Ectodermal cell (in vitro differentiated cells): Measurements from ENCODE around the gene CTTNBP2. TPM values are rescaled to one million over a fixed set of nuclear protein-coding genes. Genes with fewer than 3 reads are reported as not detected.

Source experiments
- H3K27ac ChIP-seq: 2 replicates; pipeline ENCODE4 v1.7.0; 2013; ENCODE audit warnings: mild to moderate bottlenecking, low read depth, low read length; ENCODE audit not compliant: insufficient read depth, poor library complexity, severe bottlenecking
- H3K27me3 ChIP-seq: 2 replicates; pipeline ENCODE4 v1.7.0; 2013; ENCODE audit warnings: mild to moderate bottlenecking, low read length; ENCODE audit not compliant: insufficient read depth, control insufficient read depth, poor library complexity, severe bottlenecking
- H3K36me3 ChIP-seq: one replicate; pipeline ENCODE4 v1.7.0; 2013; ENCODE audit warnings: low read length; ENCODE audit not compliant: control insufficient read depth, insufficient read depth
- H3K4me1 ChIP-seq: one replicate; pipeline ENCODE4 v1.7.0; 2013; ENCODE audit warnings: low read length; ENCODE audit not compliant: control insufficient read depth, insufficient read depth
- H3K4me3 ChIP-seq: 2 replicates; pipeline ENCODE4 v1.7.0; 2013; ENCODE audit warnings: low read depth, low read length, control low read depth; ENCODE audit not compliant: insufficient read depth
- H3K9me3 ChIP-seq: 2 replicates; pipeline ENCODE4 v1.7.0; 2013; ENCODE audit warnings: mild to moderate bottlenecking, low read length, moderate library complexity; ENCODE audit not compliant: control insufficient read depth
- WGBS, 2 experiments: methylation state at CpG; one replicate each; pipeline ENCODE4 v1.1.7; 2013; ENCODE audit warnings: missing lambda C conversion rate in 2 of 2; 5-methylcytosine and 5-hydroxymethylcytosine counted together
- polyA plus RNA-seq, 4 experiments: library from polyadenylated mRNA; stranded (reverse); fragments of 50-300 nt; gene quantifications; one replicate each; pipeline ENCODE4 v1.2.3, GENCODE V29; 2013

Gene CTTNBP2, protein sequence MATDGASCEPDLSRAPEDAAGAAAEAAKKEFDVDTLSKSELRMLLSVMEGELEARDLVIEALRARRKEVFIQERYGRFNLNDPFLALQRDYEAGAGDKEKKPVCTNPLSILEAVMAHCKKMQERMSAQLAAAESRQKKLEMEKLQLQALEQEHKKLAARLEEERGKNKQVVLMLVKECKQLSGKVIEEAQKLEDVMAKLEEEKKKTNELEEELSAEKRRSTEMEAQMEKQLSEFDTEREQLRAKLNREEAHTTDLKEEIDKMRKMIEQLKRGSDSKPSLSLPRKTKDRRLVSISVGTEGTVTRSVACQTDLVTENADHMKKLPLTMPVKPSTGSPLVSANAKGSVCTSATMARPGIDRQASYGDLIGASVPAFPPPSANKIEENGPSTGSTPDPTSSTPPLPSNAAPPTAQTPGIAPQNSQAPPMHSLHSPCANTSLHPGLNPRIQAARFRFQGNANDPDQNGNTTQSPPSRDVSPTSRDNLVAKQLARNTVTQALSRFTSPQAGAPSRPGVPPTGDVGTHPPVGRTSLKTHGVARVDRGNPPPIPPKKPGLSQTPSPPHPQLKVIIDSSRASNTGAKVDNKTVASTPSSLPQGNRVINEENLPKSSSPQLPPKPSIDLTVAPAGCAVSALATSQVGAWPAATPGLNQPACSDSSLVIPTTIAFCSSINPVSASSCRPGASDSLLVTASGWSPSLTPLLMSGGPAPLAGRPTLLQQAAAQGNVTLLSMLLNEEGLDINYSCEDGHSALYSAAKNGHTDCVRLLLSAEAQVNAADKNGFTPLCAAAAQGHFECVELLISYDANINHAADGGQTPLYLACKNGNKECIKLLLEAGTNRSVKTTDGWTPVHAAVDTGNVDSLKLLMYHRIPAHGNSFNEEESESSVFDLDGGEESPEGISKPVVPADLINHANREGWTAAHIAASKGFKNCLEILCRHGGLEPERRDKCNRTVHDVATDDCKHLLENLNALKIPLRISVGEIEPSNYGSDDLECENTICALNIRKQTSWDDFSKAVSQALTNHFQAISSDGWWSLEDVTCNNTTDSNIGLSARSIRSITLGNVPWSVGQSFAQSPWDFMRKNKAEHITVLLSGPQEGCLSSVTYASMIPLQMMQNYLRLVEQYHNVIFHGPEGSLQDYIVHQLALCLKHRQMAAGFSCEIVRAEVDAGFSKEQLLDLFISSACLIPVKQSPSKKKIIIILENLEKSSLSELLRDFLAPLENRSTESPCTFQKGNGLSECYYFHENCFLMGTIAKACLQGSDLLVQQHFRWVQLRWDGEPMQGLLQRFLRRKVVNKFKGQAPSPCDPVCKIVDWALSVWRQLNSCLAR (N-terminal part only)
- 16.5 TPM for polyA plus RNA-seq (2013, experiment 1 of 4)
- 26.6 TPM for polyA plus RNA-seq (2013, experiment 2 of 4)
- 16.8 TPM for polyA plus RNA-seq (2013, experiment 3 of 4)
- 15.9 TPM for polyA plus RNA-seq (2013, experiment 4 of 4)

DNA sequence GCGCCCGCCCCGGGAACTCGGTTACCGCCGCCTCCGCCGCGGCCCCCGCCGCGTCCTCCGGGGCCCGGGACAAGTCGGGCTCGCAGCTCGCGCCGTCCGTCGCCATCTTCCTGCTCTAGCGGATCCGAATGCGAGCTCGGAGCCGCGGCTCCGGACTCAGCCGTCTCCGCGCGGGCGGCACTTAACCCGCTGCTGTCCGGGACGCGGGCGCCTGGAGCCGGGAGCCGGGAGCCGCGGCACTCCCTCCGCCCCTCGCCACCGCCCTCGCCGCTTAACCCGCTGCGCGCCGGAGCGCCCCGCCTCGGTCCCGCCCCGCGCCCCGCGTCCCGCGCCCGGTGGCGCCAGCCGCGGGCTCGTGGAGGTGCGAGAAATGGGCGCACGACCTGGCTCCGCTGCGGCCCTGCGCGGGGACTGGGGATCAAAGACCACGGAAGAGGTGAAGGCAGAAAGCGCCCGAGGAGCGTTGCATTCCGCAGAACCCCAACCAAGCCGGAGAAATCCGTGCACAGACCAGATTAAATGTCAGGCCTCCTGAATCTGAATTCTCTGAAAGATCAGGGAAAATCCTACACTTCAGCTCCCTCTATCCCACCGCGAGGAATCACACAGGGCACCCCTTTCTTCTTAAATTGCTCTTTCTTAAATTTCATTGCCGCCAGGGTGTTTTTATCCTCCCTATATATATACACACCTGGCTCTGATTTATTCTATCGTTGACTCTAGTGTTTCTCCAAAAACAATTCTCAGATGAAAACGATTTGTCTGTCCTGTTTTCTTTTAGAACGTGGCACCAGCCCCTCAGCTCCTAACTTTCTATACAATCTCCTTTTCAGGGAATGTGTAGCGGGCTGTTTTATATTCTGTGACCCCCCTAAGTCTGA, at the start of gene CTTNBP2:
CTTNBP2 (minus strand) TSS at position 132 of the 881 bp plus-strand sequence; CDS start at position 106, 26 bp downstream.
- Histone ChIP-seq H3K27ac (peak within 1 kb of the TSS; percentile 52), H3K4me1 (peaks cover 14% of the 10 kb centered on the region)

DNA sequence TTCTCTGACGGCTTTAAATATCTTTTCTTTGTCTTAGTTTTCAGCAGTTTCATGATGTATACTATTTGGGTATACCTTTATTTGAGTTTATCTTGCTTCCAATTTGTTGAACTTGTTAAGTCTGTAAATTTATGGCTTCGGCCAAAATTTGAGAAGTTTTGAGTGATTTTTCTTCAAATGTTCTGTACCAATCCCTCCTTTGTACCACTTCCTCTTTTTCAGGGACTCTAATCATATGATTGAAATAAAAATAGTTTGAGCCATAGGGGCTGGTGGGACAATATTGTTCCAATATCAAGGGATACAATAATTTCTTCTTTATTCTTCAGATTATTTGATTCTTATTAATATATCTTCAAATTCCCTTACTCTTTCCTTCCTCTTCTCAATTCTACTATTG, 43.1 kb upstream of the CTTNBP2 start:
- Histone ChIP-seq H3K27ac (no peak overlapping the region), H3K4me3 (no peak overlapping the region), H3K9me3 (peaks cover 4% of the 10 kb centered on the region), H3K4me1 (no peaks in the 10 kb centered on the region), H3K27me3 (no peaks in the 10 kb centered on the region), H3K36me3 (no peaks in the 10 kb centered on the region)
- WGBS, 2 experiments: 98 to 100% methylated on average over 2 of the region's 2 CpGs

More for the DNA sequence above, at the start of gene CTTNBP2:
- Histone ChIP-seq H3K36me3 (no peaks in the 10 kb centered on the region), H3K9me3 (no peaks in the 10 kb centered on the region), H3K4me3 (peak within 1 kb of the TSS; percentile 82), H3K27me3 (no peaks in the 10 kb centered on the region)
- WGBS, 2 experiments: 0 to 1% methylated on average over 86 of the region's 87 CpGs

DNA sequence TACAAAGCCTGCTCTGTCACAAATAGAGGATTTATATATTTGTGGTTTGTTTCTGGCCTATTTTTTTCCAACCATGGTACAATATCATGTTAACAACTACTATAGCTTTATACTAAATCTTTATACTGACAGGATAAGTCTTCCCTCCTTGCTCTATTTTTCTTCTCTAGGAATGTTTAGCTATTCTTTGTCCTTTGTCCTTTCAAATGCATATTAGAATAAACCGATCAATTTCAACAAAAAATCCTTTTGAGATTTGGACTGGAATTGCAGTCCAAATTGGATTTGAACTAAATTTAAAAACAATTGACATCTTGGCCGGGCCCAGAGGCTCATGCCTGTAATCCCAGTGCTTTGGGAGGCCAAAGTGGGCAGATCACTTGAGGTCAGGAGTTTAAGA, 39.2 kb upstream of the CTTNBP2 start:
- Histone ChIP-seq H3K36me3 (no peaks in the 10 kb centered on the region), H3K27me3 (no peaks in the 10 kb centered on the region), H3K9me3 (peaks cover 4% of the 10 kb centered on the region), H3K4me3 (no peak overlapping the region), H3K4me1 (no peaks in the 10 kb centered on the region), H3K27ac (no peak overlapping the region)
- WGBS, 2 experiments: 91 to 97% methylated on average over 2 of the region's 2 CpGs

DNA sequence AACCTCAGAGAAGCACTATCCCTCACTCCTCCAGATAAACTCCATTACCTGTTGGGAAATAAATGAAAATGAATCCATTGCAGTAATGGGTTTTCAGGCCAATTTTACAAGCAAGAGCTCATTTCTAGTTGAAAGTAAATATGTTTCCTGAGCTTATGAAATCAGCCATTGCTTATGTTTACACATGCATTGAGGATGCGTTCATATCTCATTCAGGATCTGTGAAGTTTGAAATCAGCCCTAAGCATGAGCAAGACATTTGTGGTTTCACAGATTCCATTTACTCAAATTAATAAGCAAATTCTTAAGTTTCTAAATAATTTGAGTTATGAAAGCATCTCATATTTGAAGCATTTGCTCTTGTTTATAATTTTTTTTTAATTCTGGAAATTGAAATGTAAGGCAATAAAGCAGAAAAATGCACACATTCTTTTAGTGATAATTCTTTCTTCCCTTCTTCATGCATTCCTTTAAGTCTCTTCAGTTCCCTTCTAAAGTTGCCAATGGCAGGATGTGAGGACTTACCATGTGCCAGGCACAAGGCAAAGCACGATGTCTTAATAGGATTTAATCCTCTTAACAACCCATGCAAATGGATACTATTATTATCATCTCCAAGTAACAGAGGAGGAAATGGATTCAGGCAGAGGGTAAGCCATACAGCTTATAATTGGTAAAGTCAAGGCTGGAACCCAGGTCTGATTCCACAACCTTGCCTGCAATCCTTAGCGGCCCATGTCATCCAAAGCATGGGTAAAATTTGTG, 35.0 kb upstream of the CTTNBP2 start:
- H3K4me3 ChIP-seq: no peak overlapping the region
- H3K27ac ChIP-seq: no peak overlapping the region
- H3K9me3 ChIP-seq: no peaks in the 10 kb centered on the region
- 74 to 93% methylated on average over 2 to 3 of the region's 3 CpGs for WGBS, 2 experiments
- no peaks in the 10 kb centered on the region for H3K36me3 ChIP-seq
- H3K4me1 ChIP-seq: peaks cover 3% of the 10 kb centered on the region
- H3K27me3 ChIP-seq: no peaks in the 10 kb centered on the region

DNA sequence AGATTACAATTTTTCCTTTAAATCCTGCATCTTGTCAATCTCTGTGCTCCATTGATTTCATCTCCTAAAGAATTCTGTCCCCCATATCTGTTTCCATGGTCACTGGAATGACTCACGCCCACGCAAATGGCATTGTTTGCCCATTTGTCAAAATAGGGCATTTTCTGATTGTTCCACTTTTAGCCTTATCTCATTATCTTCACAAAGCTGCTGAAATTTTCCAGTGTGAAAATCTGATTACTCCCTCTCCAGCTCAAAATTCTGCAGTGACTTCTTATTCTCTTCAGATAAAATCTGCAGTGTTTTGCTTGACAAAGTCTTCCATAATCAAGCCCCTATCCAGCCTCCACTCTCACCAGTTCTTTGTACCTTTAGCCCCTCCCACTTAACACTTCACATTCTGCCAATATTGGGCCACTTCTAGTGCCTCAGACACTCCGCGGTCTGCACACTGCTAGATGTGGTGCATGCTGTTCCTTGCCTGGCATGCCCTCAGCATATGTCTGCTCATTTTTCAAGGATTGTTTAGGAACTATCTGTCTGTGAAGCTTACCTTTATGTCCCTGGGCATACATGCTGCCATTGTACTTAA, 33.9 kb upstream of the CTTNBP2 start:
- no peaks in the 10 kb centered on the region for H3K36me3 ChIP-seq
- H3K4me1 ChIP-seq: peaks cover 3% of the 10 kb centered on the region
- 78 to 81% methylated on average over 4 of the region's 4 CpGs for WGBS, 2 experiments
- H3K27me3 ChIP-seq: no peaks in the 10 kb centered on the region
- H3K27ac ChIP-seq: no peak overlapping the region
- no peak overlapping the region for H3K4me3 ChIP-seq
- no peaks in the 10 kb centered on the region for H3K9me3 ChIP-seq

DNA sequence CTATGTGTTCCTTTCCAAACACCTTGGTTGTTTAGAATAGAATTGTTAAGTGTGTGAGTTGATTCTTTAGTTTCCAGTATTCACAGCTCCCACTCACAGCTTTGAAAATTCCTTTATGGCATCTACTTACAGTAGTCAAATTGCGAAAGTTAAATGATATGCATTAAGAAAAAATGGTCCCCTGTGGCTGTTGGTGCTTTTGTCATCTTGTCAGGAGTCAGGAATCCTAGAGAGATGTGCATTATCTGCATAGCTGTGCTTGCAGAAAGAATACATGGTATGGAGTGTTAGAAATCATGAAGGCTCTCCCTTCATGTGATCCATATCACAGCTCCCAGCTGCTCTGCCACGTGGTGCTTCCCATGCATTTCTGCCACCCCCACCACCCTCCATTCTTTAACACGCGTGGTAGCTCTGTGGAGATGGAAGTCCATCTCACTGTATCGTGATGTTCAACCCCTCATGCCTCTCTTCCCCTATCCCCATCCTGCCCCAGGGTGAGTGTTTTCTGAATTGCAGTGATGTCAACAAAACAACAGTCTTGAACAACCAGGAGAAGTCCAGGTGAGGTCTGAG, 29.2 kb upstream of the CTTNBP2 start:
- no peak overlapping the region for H3K27ac ChIP-seq
- H3K4me1 ChIP-seq: peaks cover 3% of the 10 kb centered on the region
- no peaks in the 10 kb centered on the region for H3K27me3 ChIP-seq
- H3K4me3 ChIP-seq: no peak overlapping the region
- no peaks in the 10 kb centered on the region for H3K9me3 ChIP-seq
- H3K36me3 ChIP-seq: no peaks in the 10 kb centered on the region
- 84 to 89% methylated on average over 5 of the region's 5 CpGs for WGBS, 2 experiments

DNA sequence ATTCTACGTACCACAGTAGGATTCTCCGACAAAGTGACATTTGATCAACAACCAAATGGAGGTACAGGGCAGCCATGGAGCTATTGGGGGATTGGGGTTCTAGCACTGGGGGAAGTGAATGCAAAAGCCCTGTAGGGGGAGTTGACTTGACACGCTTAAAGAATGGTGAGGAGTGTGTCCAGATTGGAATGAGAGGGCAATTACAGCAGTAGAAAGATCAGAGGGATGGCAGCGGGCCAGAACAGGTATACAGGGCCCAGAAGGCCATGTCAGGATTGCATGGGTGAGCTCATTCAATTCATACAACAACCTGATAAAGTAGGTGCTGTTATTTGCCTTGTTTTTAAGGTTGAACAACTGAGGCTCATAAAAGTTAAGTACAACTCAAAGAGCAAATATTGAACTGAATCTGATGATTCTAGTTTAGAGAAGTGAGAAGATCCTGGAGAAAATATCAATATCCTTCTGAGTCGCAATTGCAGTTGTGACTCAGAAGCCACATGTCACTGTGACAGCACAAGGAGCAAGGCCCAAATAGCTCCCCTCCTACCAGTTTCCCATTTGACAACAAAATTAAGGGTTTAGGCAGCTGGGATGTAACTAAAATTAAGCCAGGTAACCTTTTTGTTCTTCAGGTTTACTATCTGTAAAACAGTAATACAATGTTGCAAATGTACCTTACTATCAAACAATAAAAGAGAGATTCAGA, 28.0 kb upstream of the CTTNBP2 start:
- Histone ChIP-seq H3K4me3 (no peak overlapping the region), H3K27ac (no peak overlapping the region), H3K27me3 (no peaks in the 10 kb centered on the region), H3K36me3 (no peaks in the 10 kb centered on the region), H3K9me3 (no peaks in the 10 kb centered on the region), H3K4me1 (no peaks in the 10 kb centered on the region)
- 95 to 96% methylated on average over 5 of the region's 5 CpGs for WGBS, 2 experiments

DNA sequence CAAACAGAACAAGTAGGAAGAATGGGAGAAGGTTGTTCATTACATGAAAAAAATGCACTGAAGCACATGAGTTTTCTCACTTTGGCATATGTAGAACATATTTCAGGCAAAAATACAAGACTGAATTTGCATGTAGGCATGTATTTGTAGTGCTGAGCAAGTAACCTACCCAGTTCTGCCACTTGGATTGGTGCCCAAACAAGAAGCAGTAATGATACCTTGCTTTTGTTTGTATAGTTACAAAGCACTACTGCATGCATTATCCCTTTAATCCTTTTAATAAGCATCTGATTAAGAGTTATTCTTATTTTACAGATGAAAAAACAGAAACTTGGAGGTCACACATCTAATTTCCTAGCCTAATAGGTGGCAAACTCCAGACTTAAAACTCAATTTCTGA, 23.1 kb upstream of the CTTNBP2 start:
- Histone ChIP-seq H3K36me3 (no peaks in the 10 kb centered on the region), H3K27me3 (no peaks in the 10 kb centered on the region), H3K4me3 (no peak overlapping the region), H3K9me3 (no peaks in the 10 kb centered on the region), H3K27ac (no peak overlapping the region), H3K4me1 (no peaks in the 10 kb centered on the region)
